NCI-H460 (cell line): ENCODE measurements around the gene GHR. TPM values are rescaled to one million over a fixed set of nuclear protein-coding genes. Genes with fewer than 3 reads are reported as not detected.
"Not testable (repeated sequence)": the region's sequence is repeated elsewhere in the genome, so short reads cannot be mapped to it uniquely, and the experiment has no call there.

Source experiments
- DNase-seq: peaks from one replicate; pipeline ENCODE4 v3.0.0-alpha.2; 2016; ENCODE audit warnings: low read depth; ENCODE audit errors: extremely low read depth
- total RNA-seq: library from RNA; depleted of rRNA; stranded (reverse); fragments of >200 nt; shearing (Covaris generic); gene quantifications from 2 replicates; pipeline ENCODE4 v1.2.3, GENCODE V29; 2014

GHR gene
- total RNA-seq, 1 experiment from 2014 or later: 0.47 TPM

GRCh38 chr5:42677156-42677842 is 254.1 kb downstream of the GHR start:
- DNase-seq: no peak

- DNase-seq: no peak
Observed at GRCh38 chr5:42680046-42680445, 256.8 kb downstream of the GHR start.

GRCh38 chr5:42685078-42685477 is 261.8 kb downstream of the GHR start:
- DNase-seq: not testable (repeated sequence)

GRCh38 chr5:42689391-42689790 is 266.2 kb downstream of the GHR start:
- DNase-seq: no peak

- no peak for DNase-seq
Observed at GRCh38 chr5:42691413-42691937, 268.2 kb downstream of the GHR start.

- no peak for DNase-seq
Observed at GRCh38 chr5:42701351-42702059, 278.3 kb downstream of the GHR start.

GRCh38 chr5:42703238-42703637 is 280.0 kb downstream of the GHR start:
- no peak for DNase-seq

GRCh38 chr5:42715785-42716184 is 292.5 kb downstream of the GHR start:
- no peak for DNase-seq

- DNase-seq: no peak
Observed at GRCh38 chr5:42718591-42718990, 295.4 kb downstream of the GHR start.

- no peak for DNase-seq
Observed at GRCh38 chr5:42719034-42719433, 295.8 kb downstream of the GHR start.

GRCh38 chr5:42720251-42720650 is 297.0 kb downstream of the GHR start:
- DNase-seq: no peak

- no peak for DNase-seq
Observed at GRCh38 chr5:42721484-42721883, 298.2 kb downstream of the GHR start.

GRCh38 chr5:42734531-42735058 is 311.4 kb downstream of the GHR start:
- not testable (repeated sequence) for DNase-seq

- DNase-seq: no peak
Observed at GRCh38 chr5:42740920-42741319, 317.7 kb downstream of the GHR start.

GRCh38 chr5:42745426-42745825 is 322.2 kb downstream of the GHR start:
- DNase-seq: no peak

GRCh38 chr5:42745856-42746255 is 322.6 kb downstream of the GHR start:
- no peak for DNase-seq

GRCh38 chr5:42749020-42749419 is 325.8 kb downstream of the GHR start:
- no peak for DNase-seq

GRCh38 chr5:42750507-42750906 is 327.3 kb downstream of the GHR start:
- DNase-seq: no peak

- no peak for DNase-seq
Observed at GRCh38 chr5:42751044-42751443, 327.8 kb downstream of the GHR start.

GRCh38 chr5:42753099-42753498 is 329.9 kb downstream of the GHR start:
- no peak for DNase-seq

GRCh38 chr5:42756606-42757601 is 333.7 kb downstream of the GHR start, which contains the start of gene CCDC152:
Gene CCDC152 (plus strand): TSS chr5:42756818. CDS start chr5:42759122, 2,304 bp downstream.
- no peak for DNase-seq
